Body of pancreas (tissue), 4 donors: ENCODE measurements around the gene RAB6C. TPM values are rescaled to one million over a fixed set of nuclear protein-coding genes. Genes with fewer than 3 reads are reported as not detected.
"Not testable (repeated sequence)": the region's sequence is repeated elsewhere in the genome, so short reads cannot be mapped to it uniquely, and the experiment has no call there.

Experiments
- ATAC-seq: fragments of 150-250 bp; one replicate; pipeline ENCODE4 v1.9.1; 2016
- DNase-seq, 4 donors: peaks; one replicate each; pipeline ENCODE4 v3.0.0-alpha.2; 2019
- H3K27ac ChIP-seq, 4 donors: fragments of 200-600 bp; sonication (generic); 1 replicate in 3 of 4; 2 replicates in 1 of 4; pipeline versions ENCODE4 v1.5.1 to v1.6.1; 2016 to 2019; ENCODE audit warnings: mild to moderate bottlenecking in 1 of 4, mixed read lengths in 1 of 4, moderate library complexity in 1 of 4
- H3K27me3 ChIP-seq, 2 donors: fragments of 200-600 bp; sonication (generic); one replicate each; pipeline ENCODE4 v1.6.0; 2016; ENCODE audit warnings: mild to moderate bottlenecking in 1 of 2
- H3K36me3 ChIP-seq, 2 donors: fragments of 200-600 bp; sonication (generic); replicated peaks in 1 of 2; 2 replicates each; pipeline ENCODE4 v1.5.1; 2016; ENCODE audit warnings: low read depth in 2 of 2; ENCODE audit not compliant: insufficient read depth in 1 of 2
- H3K4me1 ChIP-seq: fragments of 200-600 bp; sonication (generic); one replicate; pipeline ENCODE4 v1.6.0; 2016
- H3K4me3 ChIP-seq, 2 donors: fragments of 200-600 bp; sonication (generic); 1 replicate in 1 of 2; 2 replicates in 1 of 2; pipeline ENCODE4 v1.5.1; 2016 to 2019
- H3K9me3 ChIP-seq, 3 donors: fragments of 200-600 bp; sonication (generic); 1 replicate in 2 of 3; 2 replicates in 1 of 3; pipeline ENCODE4 v1.5.1; 2016
- CTCF ChIP-seq, 7 experiments: fragments of 450-650 bp in 4 of 7; fragments of 200-600 bp in 3 of 7; sonication (generic) in 3 of 7; IDR thresholded peaks; one replicate each; pipeline ENCODE4 v1.5.1; 2016 to 2019; ENCODE audit warnings: antibody characterized with exemption in 7 of 7
- POLR2A ChIP-seq, 3 donors: fragments of 450-650 bp; IDR thresholded peaks; one replicate each; pipeline ENCODE4 v1.6.1; 2016; ENCODE audit warnings: antibody characterized with exemption in 3 of 3, mild to moderate bottlenecking in 2 of 3
- WGBS, 2 donors: methylation state at CpG; one replicate each; pipeline ENCODE4 v1.1.5; 2017; 5-methylcytosine and 5-hydroxymethylcytosine counted together
- intact Hi-C: fragments of 100-400 bp; cut with DNase I; formaldehyde crosslinking; loops from one replicate; pipeline ENCODE4 v1.15.1; 2023
- total RNA-seq, 2 donors: library from RNA; depleted of rRNA; stranded (reverse); fragments of >200 nt; gene quantifications; one replicate each; pipeline ENCODE4 v1.1.0, GENCODE V29; 2016

RAB6C gene
- total RNA-seq, 2 donors from 2014 or later, result 0.52 TPM; not detected in 1

- no peak for DNase-seq
- no peaks in the 10 kb centered on the region for H3K4me1 ChIP-seq
- no peaks in the 10 kb centered on the region for H3K27me3 ChIP-seq
- TF ChIP-seq POLR2A (IDR thresholded peaks at IDR 0.05), result no peak
- TF ChIP-seq CTCF (IDR thresholded peaks at IDR 0.05), result no peak
- H3K27ac ChIP-seq, result no peak overlapping the region
- ATAC-seq, result no peak
- H3K9me3 ChIP-seq, result no peaks in the 10 kb centered on the region
- H3K36me3 ChIP-seq, result no peaks in the 10 kb centered on the region
- intact Hi-C loops, result no loop called here
- WGBS, 2 donors, result 65 to 80% methylated on average over 9 of the region's 9 CpGs
- no peak overlapping the region for H3K4me3 ChIP-seq
Observed at GRCh38 chr2:129975016-129975774, 4.3 kb upstream of the RAB6C start.

- intact Hi-C loops, DNase-seq, H3K9me3 ChIP-seq, H3K4me3 ChIP-seq, H3K27me3 ChIP-seq, H3K4me1 ChIP-seq, H3K36me3 ChIP-seq, ATAC-seq, H3K27ac ChIP-seq: not testable (repeated sequence)
- WGBS, 2 donors, result 45 to 67% methylated on average over 3 of the region's 3 CpGs
Observed at GRCh38 chr2:129976969-129977368, 2.5 kb upstream of the RAB6C start.

- intact Hi-C loops, result no loop called here
- TF ChIP-seq CTCF (IDR thresholded peaks at IDR 0.05) (no peak), POLR2A (IDR thresholded peaks at IDR 0.05) (no peak)
- WGBS, 2 donors, result 80 to 93% methylated on average over 5 of the region's 5 CpGs
- Histone ChIP-seq H3K9me3 (no peaks in the 10 kb centered on the region), H3K27ac (no peak overlapping the region), H3K4me3 (no peak overlapping the region), H3K27me3 (peaks cover 0 to under 1% of the 10 kb centered on the region in 2 donors), H3K4me1 (no peaks in the 10 kb centered on the region), H3K36me3 (no peaks in the 10 kb centered on the region)
- ATAC-seq, result no peak
- DNase-seq, result no peak
Observed at GRCh38 chr2:129977986-129978385, 1.5 kb upstream of the RAB6C start.

- H3K4me3 ChIP-seq, H3K4me1 ChIP-seq, H3K36me3 ChIP-seq, DNase-seq, H3K27ac ChIP-seq, H3K9me3 ChIP-seq, H3K27me3 ChIP-seq, intact Hi-C loops, ATAC-seq: not testable (repeated sequence)
- WGBS, 2 donors, result 0 to 7% methylated on average over 3 to 6 of the region's 13 CpGs
Observed at GRCh38 chr2:129980246-129980645, 780 bp downstream of the RAB6C start.

GRCh38 chr2:129981689-129982088 lies 2.2 kb downstream of the RAB6C start:
- H3K27ac ChIP-seq, H3K4me1 ChIP-seq, H3K36me3 ChIP-seq, H3K9me3 ChIP-seq, DNase-seq, H3K4me3 ChIP-seq, H3K27me3 ChIP-seq, intact Hi-C loops, ATAC-seq: not testable (repeated sequence)
- WGBS, 2 donors, result 64% methylated on average over 7 of the region's 7 CpGs

GRCh38 chr2:129984426-129984825 lies 5.0 kb downstream of the RAB6C start:
- Histone ChIP-seq H3K4me1 (no peaks in the 10 kb centered on the region), H3K27ac (no peak overlapping the region), H3K27me3 (peaks cover 0 to 2% of the 10 kb centered on the region in 2 donors), H3K4me3 (no peak overlapping the region), H3K9me3 (no peaks in the 10 kb centered on the region), H3K36me3 (no peaks in the 10 kb centered on the region)
- intact Hi-C loops, result no loop called here
- ATAC-seq (no peak), DNase-seq (no peak)
- no peak for TF ChIP-seq POLR2A (IDR thresholded peaks at IDR 0.05)
- no peak for TF ChIP-seq CTCF (IDR thresholded peaks at IDR 0.05)
- WGBS, 2 donors, result 53 to 61% methylated on average over 2 of the region's 2 CpGs

- H3K4me3 ChIP-seq, intact Hi-C loops, DNase-seq, H3K27ac ChIP-seq, ATAC-seq, H3K36me3 ChIP-seq, H3K27me3 ChIP-seq, H3K4me1 ChIP-seq, H3K9me3 ChIP-seq: not testable (repeated sequence)
- WGBS, 2 donors, result 3 to 20% methylated on average over 20 to 31 of the region's 49 CpGs
Observed at GRCh38 chr2:129992415-129993006, 13.0 kb downstream of the RAB6C start.

- 25 to 31% methylated on average over 13 to 20 of the region's 20 CpGs for WGBS, 2 donors
- not testable (repeated sequence) for H3K9me3 ChIP-seq
Observed at GRCh38 chr2:129993151-129993550, 13.7 kb downstream of the RAB6C start.

GRCh38 chr2:129996657-129997237 lies 17.3 kb downstream of the RAB6C start:
- H3K4me3 ChIP-seq, H3K36me3 ChIP-seq, intact Hi-C loops, H3K9me3 ChIP-seq, H3K27me3 ChIP-seq, DNase-seq, H3K27ac ChIP-seq, H3K4me1 ChIP-seq, ATAC-seq: not testable (repeated sequence)
- WGBS, 2 donors, result 29 to 43% methylated on average over 2 of the region's 2 CpGs

More at GRCh38 chr2:129993151-129993550, 13.7 kb downstream of the RAB6C start:
- H3K4me1 ChIP-seq, H3K4me3 ChIP-seq, H3K27me3 ChIP-seq, intact Hi-C loops, H3K36me3 ChIP-seq, DNase-seq, ATAC-seq, H3K27ac ChIP-seq: not testable (repeated sequence)
